ENCODE results near the gene TYSND1.

GRCh38 chr10:70130878-70131559, 15.5 kb downstream of the TYSND1 start:
- TF ChIP-seq CTCF (IDR thresholded peaks at IDR 0.05) (no peak), ZFX (IDR thresholded peaks at IDR 0.05; ENCODE audit: borderline replicate concordance) (no peak)
